ENCODE measurements around the gene USP22.

USP22 gene

DNA sequence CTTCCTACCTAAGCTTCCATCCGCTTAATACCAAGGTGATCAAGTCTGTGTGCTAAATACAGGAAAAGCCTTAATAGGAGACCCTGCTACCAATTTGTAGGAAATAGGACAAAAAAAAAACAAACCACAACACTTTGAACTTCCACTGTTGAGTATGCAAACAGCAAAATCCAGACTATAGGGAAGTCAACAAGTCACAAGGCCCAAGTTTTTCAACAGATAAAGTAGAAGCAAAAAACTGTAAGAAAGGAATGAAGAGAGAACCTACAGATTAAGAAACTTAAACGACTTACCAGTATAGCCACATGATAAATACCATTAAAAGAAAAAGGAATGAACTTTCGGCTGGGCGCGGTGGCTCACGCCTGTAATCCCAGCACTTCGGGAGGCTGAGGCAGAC, 7.4 kb downstream of the USP22 start:
- Histone ChIP-seq H3K27ac (replicated peaks) (peak overlapping the region; percentile 24; the same call in 1 of the 2 replicates), H3K4me3 (replicated peaks; ENCODE audit: insufficient read depth, low read length) (no peak overlapping the region), H3K27me3 (ENCODE audit: insufficient read depth, poor library complexity, severe bottlenecking) (no peaks in the 10 kb centered on the region)
- TF ChIP-seq, protein P1, sequence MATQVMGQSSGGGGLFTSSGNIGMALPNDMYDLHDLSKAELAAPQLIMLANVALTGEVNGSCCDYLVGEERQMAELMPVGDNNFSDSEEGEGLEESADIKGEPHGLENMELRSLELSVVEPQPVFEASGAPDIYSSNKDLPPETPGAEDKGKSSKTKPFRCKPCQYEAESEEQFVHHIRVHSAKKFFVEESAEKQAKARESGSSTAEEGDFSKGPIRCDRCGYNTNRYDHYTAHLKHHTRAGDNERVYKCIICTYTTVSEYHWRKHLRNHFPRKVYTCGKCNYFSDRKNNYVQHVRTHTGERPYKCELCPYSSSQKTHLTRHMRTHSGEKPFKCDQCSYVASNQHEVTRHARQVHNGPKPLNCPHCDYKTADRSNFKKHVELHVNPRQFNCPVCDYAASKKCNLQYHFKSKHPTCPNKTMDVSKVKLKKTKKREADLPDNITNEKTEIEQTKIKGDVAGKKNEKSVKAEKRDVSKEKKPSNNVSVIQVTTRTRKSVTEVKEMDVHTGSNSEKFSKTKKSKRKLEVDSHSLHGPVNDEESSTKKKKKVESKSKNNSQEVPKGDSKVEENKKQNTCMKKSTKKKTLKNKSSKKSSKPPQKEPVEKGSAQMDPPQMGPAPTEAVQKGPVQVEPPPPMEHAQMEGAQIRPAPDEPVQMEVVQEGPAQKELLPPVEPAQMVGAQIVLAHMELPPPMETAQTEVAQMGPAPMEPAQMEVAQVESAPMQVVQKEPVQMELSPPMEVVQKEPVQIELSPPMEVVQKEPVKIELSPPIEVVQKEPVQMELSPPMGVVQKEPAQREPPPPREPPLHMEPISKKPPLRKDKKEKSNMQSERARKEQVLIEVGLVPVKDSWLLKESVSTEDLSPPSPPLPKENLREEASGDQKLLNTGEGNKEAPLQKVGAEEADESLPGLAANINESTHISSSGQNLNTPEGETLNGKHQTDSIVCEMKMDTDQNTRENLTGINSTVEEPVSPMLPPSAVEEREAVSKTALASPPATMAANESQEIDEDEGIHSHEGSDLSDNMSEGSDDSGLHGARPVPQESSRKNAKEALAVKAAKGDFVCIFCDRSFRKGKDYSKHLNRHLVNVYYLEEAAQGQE (IDR thresholded peaks at IDR 0.05; ENCODE audit: insufficient replicate concordance, low read depth): no peak
- peak; percentile 49; the same call in 1 of the 2 replicates for TF ChIP-seq SPI1 (IDR thresholded peaks at IDR 0.05; ENCODE audit: borderline replicate concordance, low read depth)
- DNase-seq (ENCODE audit: low read depth in 1 of 2, low spot score in 1 of 2): no peak

GRCh38 chr17:21034340-21035235, 8.2 kb downstream of the USP22 start:
- H3K27ac ChIP-seq (replicated peaks): peak overlapping the region; percentile 33
- H3K4me3 ChIP-seq (replicated peaks; ENCODE audit: insufficient read depth, low read length): no peak overlapping the region; the same call in 1 of the 2 replicates
- peak in 1 of 2 experiments; percentile 35 for DNase-seq (ENCODE audit: low read depth in 1 of 2, low spot score in 1 of 2)
- no peaks in the 10 kb centered on the region for H3K27me3 ChIP-seq (ENCODE audit: insufficient read depth, poor library complexity, severe bottlenecking)
- no peak for TF ChIP-seq CTCF (IDR thresholded peaks at IDR 0.05; ENCODE audit: insufficient read depth, low read length)
- peak; percentile 63; the same call in 1 of the 2 replicates for TF ChIP-seq SPI1 (IDR thresholded peaks at IDR 0.05; ENCODE audit: borderline replicate concordance, low read depth)
- no peak for TF ChIP-seq POLR2AphosphoS5 (IDR thresholded peaks at IDR 0.05; ENCODE audit: low read depth)

DNA sequence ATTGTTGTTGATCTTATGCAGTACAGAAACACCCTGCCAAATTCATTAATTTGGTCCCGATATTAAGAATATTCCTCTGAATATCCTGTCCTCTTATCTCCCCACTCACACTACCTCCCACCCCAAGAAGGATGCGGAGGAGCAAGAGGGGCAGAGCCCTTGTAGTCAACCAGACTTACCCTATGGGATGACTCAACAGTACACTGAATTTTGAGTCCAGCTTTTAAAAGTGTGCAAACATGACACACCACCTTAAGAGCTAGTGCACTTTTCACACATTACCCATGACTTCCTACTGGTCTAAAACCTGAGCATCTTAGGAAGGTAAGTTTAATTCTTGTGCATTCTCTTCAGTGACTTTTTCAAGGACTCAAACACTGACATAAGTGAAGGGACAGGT, 9.5 kb downstream of the USP22 start:
- H3K4me3 ChIP-seq (replicated peaks; ENCODE audit: insufficient read depth, low read length): no peak overlapping the region
- TF ChIP-seq SPI1 (IDR thresholded peaks at IDR 0.05; ENCODE audit: borderline replicate concordance, low read depth) (no peak), CTCF (IDR thresholded peaks at IDR 0.05; ENCODE audit: insufficient read depth, low read length) (no peak), POLR2AphosphoS5 (IDR thresholded peaks at IDR 0.05; ENCODE audit: low read depth) (no peak), GABPA (IDR thresholded peaks at IDR 0.05; ENCODE audit: low read depth) (no peak)
- TF ChIP-seq, protein P1 (IDR thresholded peaks at IDR 0.05; ENCODE audit: insufficient replicate concordance, low read depth): no peak
- H3K27me3 ChIP-seq (ENCODE audit: insufficient read depth, poor library complexity, severe bottlenecking): no peaks in the 10 kb centered on the region
- H3K27ac ChIP-seq (replicated peaks): no peak overlapping the region
- no peak for DNase-seq (ENCODE audit: low read depth in 1 of 2, low spot score in 1 of 2)

GRCh38 chr17:21031756-21032396, 10.9 kb downstream of the USP22 start:
- Histone ChIP-seq H3K27me3 (ENCODE audit: insufficient read depth, poor library complexity, severe bottlenecking) (no peaks in the 10 kb centered on the region), H3K4me3 (replicated peaks; ENCODE audit: insufficient read depth, low read length) (no peak overlapping the region)

More at GRCh38 chr17:21031756-21032396, 10.9 kb downstream of the USP22 start:
- H3K27ac ChIP-seq (replicated peaks): no peak overlapping the region
- DNase-seq (ENCODE audit: low read depth in 1 of 2, low spot score in 1 of 2): no peak
- TF ChIP-seq SPI1 (IDR thresholded peaks at IDR 0.05; ENCODE audit: borderline replicate concordance, low read depth) (no peak), CTCF (IDR thresholded peaks at IDR 0.05; ENCODE audit: insufficient read depth, low read length) (no peak)
- TF ChIP-seq, protein P1 (IDR thresholded peaks at IDR 0.05; ENCODE audit: insufficient replicate concordance, low read depth): no peak
